Neuronal stem cell (in vitro differentiated cells): ENCODE results near the gene EPB41L4A.
A peak's percentile ranks its signal among the peaks of the same experiment; 100 is the strongest.

Source experiments
- DNase-seq: peaks from one replicate; pipeline ENCODE4 v3.0.0-alpha.2; 2013; ENCODE audit warnings: low spot score
- H2AFZ ChIP-seq: one replicate; pipeline ENCODE4 v1.6.1; 2013; ENCODE audit warnings: mild to moderate bottlenecking, low read length, inconsistent platforms
- H2AK5ac ChIP-seq: 2 replicates; pipeline ENCODE4 v1.6.1; 2013; ENCODE audit warnings: low read depth, mild to moderate bottlenecking, inconsistent platforms, low read length, moderate library complexity, mixed read lengths
- H2BK120ac ChIP-seq: 2 replicates; pipeline ENCODE4 v1.6.1; 2013; ENCODE audit warnings: low read depth, mild to moderate bottlenecking, inconsistent platforms, low read length, moderate library complexity, mixed read lengths
- H2BK12ac ChIP-seq: one replicate; pipeline ENCODE4 v1.6.1; 2013; ENCODE audit warnings: low read length, inconsistent platforms
- H2BK15ac ChIP-seq: 2 replicates; pipeline ENCODE4 v1.6.1; 2013; ENCODE audit warnings: mild to moderate bottlenecking, low read length, inconsistent platforms, mixed read lengths
- H2BK5ac ChIP-seq: one replicate; pipeline ENCODE4 v1.6.1; 2013; ENCODE audit warnings: inconsistent platforms, mild to moderate bottlenecking, low read length, moderate library complexity
- H3K14ac ChIP-seq: one replicate; pipeline ENCODE4 v1.6.1; 2013; ENCODE audit warnings: low read length, inconsistent platforms
- H3K18ac ChIP-seq: 2 replicates; pipeline ENCODE4 v1.6.1; 2013; ENCODE audit warnings: low read length, inconsistent platforms
- H3K23ac ChIP-seq: 2 replicates; pipeline ENCODE4 v1.6.1; 2013; ENCODE audit warnings: low read depth, mild to moderate bottlenecking, mixed read lengths, low read length, inconsistent platforms; ENCODE audit not compliant: poor library complexity
- H3K27ac ChIP-seq: replicated peaks from 3 replicates; pipeline ENCODE4 v1.5.1; 2013; ENCODE audit warnings: low read length, inconsistent platforms
- H3K27me3 ChIP-seq, 3 experiments: 2 replicates each; pipeline ENCODE4 v1.6.1; 2013; ENCODE audit warnings: low read length in 3 of 3, mild to moderate bottlenecking in 2 of 3, inconsistent platforms in 1 of 3, low read depth in 1 of 3, mixed read lengths in 1 of 3, moderate library complexity in 1 of 3; ENCODE audit not compliant: control insufficient read depth in 3 of 3, insufficient read depth in 3 of 3
- H3K36me3 ChIP-seq, 2 donors: replicated peaks in 1 of 2; 2 replicates each; pipeline ENCODE4 v1.6.1; 2013; ENCODE audit warnings: low read length in 2 of 2; ENCODE audit not compliant: control insufficient read depth in 2 of 2, insufficient read depth in 2 of 2
- H3K4ac ChIP-seq: 2 replicates; pipeline ENCODE4 v1.6.1; 2013; ENCODE audit warnings: inconsistent platforms, mild to moderate bottlenecking, low read length, moderate library complexity
- H3K4me1 ChIP-seq, 2 donors: 1 replicate in 1 of 2; 2 replicates in 1 of 2; pipeline ENCODE4 v1.6.1; 2013; ENCODE audit warnings: low read length in 2 of 2, low read depth in 1 of 2; ENCODE audit not compliant: control insufficient read depth in 2 of 2, insufficient read depth in 1 of 2
- H3K4me2 ChIP-seq: one replicate; pipeline ENCODE4 v1.6.1; 2013; ENCODE audit warnings: mild to moderate bottlenecking, low read length, inconsistent platforms; ENCODE audit not compliant: insufficient read depth, poor library complexity, severe bottlenecking
- H3K4me3 ChIP-seq, 2 donors: 2 replicates each; pipeline ENCODE4 v1.5.1; 2013; ENCODE audit warnings: low read length in 2 of 2, mild to moderate bottlenecking in 2 of 2, inconsistent platforms in 1 of 2, moderate library complexity in 1 of 2
- H3K79me1 ChIP-seq: one replicate; pipeline ENCODE4 v1.6.1; 2013; ENCODE audit warnings: low read depth, mild to moderate bottlenecking, inconsistent platforms, low read length, moderate library complexity
- H3K9ac ChIP-seq: one replicate; pipeline ENCODE4 v1.6.1; 2013; ENCODE audit warnings: mild to moderate bottlenecking, low read depth, low read length, inconsistent platforms; ENCODE audit not compliant: poor library complexity
- H3K9me3 ChIP-seq, 2 donors: replicated peaks in 1 of 2; 2 replicates each; pipeline versions ENCODE3 to v1.6.1; 2013; ENCODE audit warnings: low read length in 2 of 2, mild to moderate bottlenecking in 2 of 2, inconsistent platforms in 1 of 2, low read depth in 1 of 2, mixed read lengths in 1 of 2, moderate library complexity in 1 of 2; ENCODE audit not compliant: control insufficient read depth in 2 of 2, insufficient read depth in 1 of 2
- H4K8ac ChIP-seq: one replicate; pipeline ENCODE4 v1.6.1; 2013; ENCODE audit warnings: low read depth, mild to moderate bottlenecking, inconsistent platforms, low read length, moderate library complexity
- H4K91ac ChIP-seq: one replicate; pipeline ENCODE4 v1.6.1; 2013; ENCODE audit warnings: low read length, low read depth, mild to moderate bottlenecking, inconsistent platforms; ENCODE audit not compliant: poor library complexity
- WGBS, 2 donors: extraction: QIAGEN DNeasy Blood & Tissue Kit; methylation state at CpG; one replicate each; pipeline ENCODE4 v1.1.7; 2013; ENCODE audit warnings: missing lambda C conversion rate in 2 of 2, mixed read lengths in 1 of 2; ENCODE audit not compliant: insufficient read length in 2 of 2, insufficient replicate concordance in 1 of 2; ENCODE audit errors: extremely low coverage in 2 of 2; 5-methylcytosine and 5-hydroxymethylcytosine counted together

Gene EPB41L4A

DNA sequence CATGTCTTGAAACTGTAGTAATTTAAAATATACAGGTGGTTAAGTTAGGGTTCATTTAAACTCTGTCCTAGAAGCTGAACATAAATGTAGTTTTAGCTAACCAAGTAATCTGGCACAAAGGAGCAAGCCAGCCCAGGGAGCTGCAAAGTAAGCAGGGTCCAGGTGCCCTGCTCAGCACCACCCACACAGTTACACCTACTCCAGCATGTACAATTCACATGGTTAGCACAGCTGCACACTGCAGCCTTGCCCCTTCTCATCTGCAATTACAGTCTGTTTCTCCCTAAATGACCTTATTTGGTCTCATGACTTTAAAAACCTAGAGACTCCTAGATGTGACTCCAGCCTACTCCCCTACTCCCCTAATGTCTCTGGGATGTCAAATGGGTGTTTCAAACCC lies 128.4 kb downstream of the EPB41L4A start:
- Histone ChIP-seq H4K91ac (no peak overlapping the region), H3K36me3 (no peaks in the 10 kb centered on the region), H3K14ac (no peak overlapping the region), H2BK5ac (no peak overlapping the region), H3K23ac (no peak overlapping the region), H3K4me1 (peaks cover 0 to 2% of the 10 kb centered on the region in 2 donors), H3K4ac (no peak overlapping the region), H3K4me3 (no peak overlapping the region), H3K9me3 (no peaks in the 10 kb centered on the region), H3K4me2 (no peak overlapping the region), H3K9ac (no peak overlapping the region), H3K27ac (no peak overlapping the region), H3K18ac (no peak overlapping the region), H2AK5ac (no peak overlapping the region), H2BK15ac (no peak overlapping the region), H3K27me3 (no peaks in the 10 kb centered on the region), H3K79me1 (no peaks in the 10 kb centered on the region), H2BK12ac (no peak overlapping the region), H2AFZ (no peak overlapping the region), H4K8ac (no peak overlapping the region), H2BK120ac (no peak overlapping the region)
- no peak for DNase-seq

DNA sequence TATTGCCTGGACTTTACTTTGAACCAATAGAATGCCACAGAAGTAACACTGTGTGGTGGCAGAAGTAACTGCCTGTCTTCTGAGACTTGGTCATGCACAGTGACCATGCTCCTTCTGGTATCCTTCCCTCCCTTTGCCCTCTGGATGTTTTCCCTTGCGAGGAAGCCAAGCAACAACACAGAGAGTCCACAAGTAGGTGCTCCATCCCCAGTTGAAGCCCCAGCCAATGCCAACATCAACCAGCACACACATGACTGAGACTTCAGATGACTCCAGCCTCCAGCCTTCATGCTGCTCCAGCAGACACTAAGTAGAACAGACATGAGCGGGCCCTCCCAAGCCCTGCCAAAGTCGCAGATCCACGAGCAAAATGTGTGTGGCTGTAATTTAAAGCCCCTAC lies 129.6 kb downstream of the EPB41L4A start:
- H3K14ac ChIP-seq = no peak overlapping the region
- H2AK5ac ChIP-seq = no peak overlapping the region
- H2BK120ac ChIP-seq = no peak overlapping the region
- no peak overlapping the region for H4K8ac ChIP-seq
- DNase-seq = no peak
- H3K79me1 ChIP-seq = no peaks in the 10 kb centered on the region
- H4K91ac ChIP-seq = no peak overlapping the region
- H2AFZ ChIP-seq = no peak overlapping the region
- H3K23ac ChIP-seq = peak overlapping the region; percentile 17
- H2BK15ac ChIP-seq = no peak overlapping the region
- H3K9me3 ChIP-seq = no peaks in the 10 kb centered on the region
- peaks cover 1 to 2% of the 10 kb centered on the region in 2 donors for H3K4me1 ChIP-seq
- H3K27ac ChIP-seq = no peak overlapping the region
- H2BK12ac ChIP-seq = no peak overlapping the region
- peak overlapping the region in 1 of 2 donors; percentile 21 for H3K4me3 ChIP-seq
- no peak overlapping the region for H3K4me2 ChIP-seq
- H2BK5ac ChIP-seq = no peak overlapping the region
- no peak overlapping the region for H3K9ac ChIP-seq
- H3K36me3 ChIP-seq = no peaks in the 10 kb centered on the region
- no peaks in the 10 kb centered on the region for H3K27me3 ChIP-seq
- WGBS, 2 donors = no CpG with 5 or more reads among the region's 4 CpGs
- no peak overlapping the region for H3K4ac ChIP-seq
- H3K18ac ChIP-seq = no peak overlapping the region

DNA sequence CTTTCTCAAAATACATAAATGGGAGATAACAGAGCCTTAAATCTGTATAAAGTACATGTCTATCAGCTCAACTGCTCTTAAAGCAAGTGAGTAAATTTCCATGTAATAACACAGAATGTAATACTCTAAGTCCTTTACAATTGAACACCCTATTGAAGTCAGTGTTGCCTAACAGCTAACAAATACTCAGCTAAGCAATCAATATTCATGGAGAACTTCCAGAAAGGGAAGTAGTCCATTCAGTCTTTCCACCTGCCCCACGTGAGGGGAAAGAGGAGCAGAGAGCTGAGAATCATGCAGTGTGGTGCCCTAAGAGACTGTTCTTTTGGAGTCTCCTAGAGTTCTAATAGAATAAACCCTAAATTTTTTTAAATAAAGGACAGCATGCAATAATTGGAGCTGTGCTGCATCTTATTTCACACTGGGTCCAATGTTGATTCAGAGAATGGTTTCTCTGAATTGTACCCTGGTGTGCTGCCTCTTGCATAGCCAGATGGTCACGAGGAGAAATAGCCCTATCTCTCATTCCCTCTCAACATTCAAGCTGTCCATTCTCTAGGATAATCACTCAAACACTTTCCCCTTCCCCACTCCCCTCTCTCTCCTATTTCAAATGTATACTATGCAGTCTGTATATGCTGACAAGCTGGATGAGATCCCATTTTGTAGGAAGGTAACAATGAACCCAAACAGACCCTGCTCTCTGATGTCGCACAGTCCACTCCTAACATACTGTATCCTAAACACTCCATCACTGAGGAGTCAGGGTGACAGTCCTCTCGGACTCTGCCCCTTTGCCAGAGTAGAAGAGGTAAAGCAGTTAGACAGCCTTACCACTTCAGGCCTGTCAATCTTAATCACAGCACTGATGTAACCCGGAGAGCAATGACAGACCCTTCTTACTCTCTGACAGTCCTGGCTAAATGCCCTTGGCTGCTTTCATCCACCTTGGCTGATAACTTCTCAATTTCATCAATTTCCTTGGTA lies 134.8 kb downstream of the EPB41L4A start:
- H2BK15ac ChIP-seq = no peak overlapping the region
- no peak overlapping the region for H3K4ac ChIP-seq
- H2BK12ac ChIP-seq = no peak overlapping the region
- H3K36me3 ChIP-seq = no peaks in the 10 kb centered on the region
- no peak overlapping the region for H2BK5ac ChIP-seq
- no peak overlapping the region for H3K14ac ChIP-seq
- no peak overlapping the region for H2AK5ac ChIP-seq
- H4K91ac ChIP-seq = no peak overlapping the region
- no peak overlapping the region for H3K23ac ChIP-seq
- H3K79me1 ChIP-seq = no peaks in the 10 kb centered on the region
- H3K27ac ChIP-seq = no peak overlapping the region
- no peak overlapping the region for H3K9ac ChIP-seq
- no peak overlapping the region for H2AFZ ChIP-seq
- WGBS, 2 donors = no CpG with 5 or more reads among the region's 5 CpGs
- H3K4me3 ChIP-seq = no peak overlapping the region
- H3K27me3 ChIP-seq = no peaks in the 10 kb centered on the region
- peaks cover 0 to 10% of the 10 kb centered on the region in 2 donors for H3K4me1 ChIP-seq
- H3K9me3 ChIP-seq = no peaks in the 10 kb centered on the region
- DNase-seq = no peak
- no peak overlapping the region for H3K18ac ChIP-seq
- H4K8ac ChIP-seq = no peak overlapping the region
- H2BK120ac ChIP-seq = no peak overlapping the region
- no peak overlapping the region for H3K4me2 ChIP-seq

DNA sequence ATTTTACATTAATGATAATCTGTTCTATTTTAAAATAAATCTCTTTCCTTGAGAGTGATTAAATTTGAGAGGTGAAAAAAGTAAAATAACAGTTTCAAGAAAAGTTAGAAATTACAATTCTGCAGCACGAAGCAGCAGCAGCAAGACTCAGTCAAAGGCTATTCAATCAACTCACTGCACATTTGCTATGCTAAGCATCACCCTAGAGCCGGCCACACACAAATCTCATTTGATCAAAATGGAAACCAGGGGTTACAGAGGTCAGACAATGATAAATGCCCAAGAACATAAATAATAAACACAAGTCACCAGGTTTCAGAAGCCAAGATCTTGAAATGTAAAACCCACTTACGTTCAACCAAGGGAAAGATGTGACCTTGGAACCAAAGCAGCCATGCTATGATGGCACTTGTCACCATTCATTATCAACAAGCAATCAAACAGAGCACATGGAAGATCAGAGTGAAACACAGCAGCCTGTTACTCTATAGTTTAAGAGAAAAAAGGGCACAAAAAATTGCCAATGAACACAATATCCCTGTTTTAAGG lies 136.0 kb downstream of the EPB41L4A start:
- Histone ChIP-seq H2BK120ac (no peak overlapping the region), H3K27ac (no peak overlapping the region), H3K14ac (no peak overlapping the region), H3K4ac (no peak overlapping the region), H3K23ac (no peak overlapping the region), H3K79me1 (no peaks in the 10 kb centered on the region), H2AK5ac (no peak overlapping the region), H3K4me3 (no peak overlapping the region), H4K8ac (no peak overlapping the region), H2BK5ac (no peak overlapping the region), H2BK12ac (no peak overlapping the region), H2BK15ac (no peak overlapping the region), H4K91ac (no peak overlapping the region), H3K4me2 (no peak overlapping the region), H3K9ac (no peak overlapping the region), H3K36me3 (no peaks in the 10 kb centered on the region), H3K9me3 (no peaks in the 10 kb centered on the region), H3K4me1 (peaks cover 0 to 10% of the 10 kb centered on the region in 2 donors), H3K27me3 (no peaks in the 10 kb centered on the region), H3K18ac (no peak overlapping the region), H2AFZ (no peak overlapping the region)
- DNase-seq = no peak
- WGBS, 2 donors = no CpG with 5 or more reads among the region's 3 CpGs
